Activated CD8-positive, alpha-beta T cell treated with anti-CD3 and anti-CD28 coated beads for 36 hours (primary cell): ENCODE data around the gene TMPRSS13. TPM values are rescaled to one million over a fixed set of nuclear protein-coding genes. Genes with fewer than 3 reads are reported as not detected.
"Not testable (repeated sequence)": the region's sequence is repeated elsewhere in the genome, so short reads cannot be mapped to it uniquely, and the experiment has no call there.

Source experiments
- ATAC-seq: fragments of 200-7000 bp; cut with Tn5 transposase; one replicate; pipeline ENCODE4 v1.10.0; 2021; ENCODE audit warnings: mild to moderate bottlenecking, moderate library complexity
- CTCF ChIA-PET: fragments of 350-600 bp; sonication (Branson Sonifier 250); formaldehyde crosslinking; loops from one replicate; lab custom pipeline; 2021; ENCODE audit warnings: antibody characterized with exemption; lab: Charles Lee
- POLR2A ChIA-PET: fragments of 350-600 bp; sonication (Branson Sonifier 250); formaldehyde crosslinking; loops from one replicate; lab custom pipeline; 2021; ENCODE audit warnings: antibody characterized with exemption; lab: Charles Lee
- DNase-seq: peaks from one replicate; pipeline ENCODE4 v3.0.0-alpha.2; 2020
- H3K27ac Mint-ChIP-seq: one replicate; pipeline ENCODE4 v1.8.0; 2021; ENCODE audit warnings: mild to moderate bottlenecking, mixed read lengths
- H3K27me3 Mint-ChIP-seq: one replicate; pipeline ENCODE4 v1.8.0; 2021; ENCODE audit warnings: mixed read lengths
- H3K36me3 Mint-ChIP-seq: one replicate; pipeline ENCODE4 v1.8.0; 2021; ENCODE audit warnings: low read depth, mixed read lengths
- H3K4me1 Mint-ChIP-seq: one replicate; pipeline ENCODE4 v1.8.0; 2021; ENCODE audit warnings: low read depth, mixed read lengths
- H3K4me3 Mint-ChIP-seq: one replicate; pipeline ENCODE4 v1.8.0; 2021; ENCODE audit warnings: mild to moderate bottlenecking, moderate library complexity, mixed read lengths
- H3K9me3 Mint-ChIP-seq: one replicate; pipeline ENCODE4 v1.8.0; 2021; ENCODE audit warnings: mixed read lengths
- CTCF ChIP-seq: fragments of 200-600 bp; IDR thresholded peaks from one replicate; pipeline ENCODE4 v1.8.0; 2022; ENCODE audit warnings: antibody characterized with exemption, mild to moderate bottlenecking
- intact Hi-C: fragments of 100-400 bp; cut with micrococcal nuclease; formaldehyde crosslinking; loops from one replicate; pipeline ENCODE4 v1.10.0; 2022
- total RNA-seq, 2 experiments: library from RNA; stranded (reverse); gene quantifications; one replicate each; pipeline ENCODE4 v1.2.3, GENCODE V29; 2021

TMPRSS13 gene
- total RNA-seq, 2 experiments from 2014 or later, result 3.5 to 4.7 TPM

- no peak for TF ChIP-seq CTCF
- Mint-ChIP-seq H3K4me3 (no peak overlapping the region), H3K4me1 (peaks cover 2% of the 10 kb centered on the region), H3K27ac (no peak overlapping the region), H3K36me3 (no peaks in the 10 kb centered on the region), H3K9me3 (no peaks in the 10 kb centered on the region), H3K27me3 (peaks cover 14% of the 10 kb centered on the region)
- ChIA-PET POLR2A (no interaction called here), CTCF (no interaction called here)
- no peak for DNase-seq
- intact Hi-C loops, result no loop called here
- no peak for ATAC-seq
These were observed 59.6 kb downstream of the TMPRSS13 start for GRCh38 chr11:117869604-117870003.

- no peak overlapping the region for H3K4me3 Mint-ChIP-seq
- peaks cover 10% of the 10 kb centered on the region for H3K27me3 Mint-ChIP-seq
- no peaks in the 10 kb centered on the region for H3K36me3 Mint-ChIP-seq
- intact Hi-C loops, result no loop called here
- ChIA-PET POLR2A (no interaction called here), CTCF (interaction anchor here (0.9 to 1.2 kb wide), 2 partner anchors 24 to 78 kb away, joined by 3 read pairs; no protein-coding TSS in a partner anchor)
- H3K9me3 Mint-ChIP-seq, result no peaks in the 10 kb centered on the region
- H3K4me1 Mint-ChIP-seq, result peaks cover 2% of the 10 kb centered on the region
- no peak for ATAC-seq
- DNase-seq, result no peak
- no peak overlapping the region for H3K27ac Mint-ChIP-seq
- no peak for TF ChIP-seq CTCF
These were observed 60.2 kb downstream of the TMPRSS13 start for GRCh38 chr11:117868815-117869561.

GRCh38 chr11:117868088-117868487 lies 61.1 kb downstream of the TMPRSS13 start:
- peaks cover 7% of the 10 kb centered on the region for H3K27me3 Mint-ChIP-seq
- ChIA-PET POLR2A (no interaction called here), CTCF (interaction anchor here (1.2 to 2.4 kb wide), 2 partner anchors 24 to 79 kb away, joined by 3 to 10 read pairs; no protein-coding TSS in a partner anchor)
- H3K27ac Mint-ChIP-seq, result no peak overlapping the region
- DNase-seq (no peak), ATAC-seq (no peak)
- intact Hi-C loops, result no loop called here
- peaks cover under 1% of the 10 kb centered on the region for H3K4me1 Mint-ChIP-seq
- TF ChIP-seq CTCF, result no peak
- H3K9me3 Mint-ChIP-seq, result no peaks in the 10 kb centered on the region
- H3K4me3 Mint-ChIP-seq, result no peak overlapping the region
- H3K36me3 Mint-ChIP-seq, result no peaks in the 10 kb centered on the region

- Mint-ChIP-seq H3K4me1 (peaks cover 3% of the 10 kb centered on the region), H3K36me3 (no peaks in the 10 kb centered on the region), H3K9me3 (no peaks in the 10 kb centered on the region), H3K27me3 (no peaks in the 10 kb centered on the region), H3K4me3 (no peak overlapping the region), H3K27ac (no peak overlapping the region)
- intact Hi-C loops, result no loop called here
- no peak for TF ChIP-seq CTCF
- POLR2A ChIA-PET, result no interaction called here
- CTCF ChIA-PET, result interaction anchor here (2.4 kb wide), 1 partner anchor 80 kb away, joined by 10 read pairs; no protein-coding TSS in a partner anchor
- DNase-seq (no peak), ATAC-seq (no peak)
These were observed 62.7 kb downstream of the TMPRSS13 start for GRCh38 chr11:117866526-117866925.

GRCh38 chr11:117865546-117865945 lies 63.7 kb downstream of the TMPRSS13 start:
- H3K27me3 Mint-ChIP-seq, DNase-seq, H3K4me1 Mint-ChIP-seq, H3K36me3 Mint-ChIP-seq, H3K4me3 Mint-ChIP-seq, H3K9me3 Mint-ChIP-seq, intact Hi-C loops, H3K27ac Mint-ChIP-seq, ATAC-seq: not testable (repeated sequence)
- CTCF ChIA-PET, result interaction anchor here (1.3 kb wide), 1 partner anchor 188 kb away, joined by 5 read pairs; no protein-coding TSS in a partner anchor
- POLR2A ChIA-PET, result interaction anchor here (0.7 kb wide), 1 partner anchor 600 kb away, joined by 3 read pairs; no protein-coding TSS in a partner anchor
